DND-41 (cell line): ENCODE results near the gene RRP1.

Experiments
- EZH2 ChIP-seq: IDR thresholded peaks from 3 replicates; pipeline ENCODE4 v1.6.1; 2012; ENCODE audit warnings: borderline replicate concordance, low read depth, mild to moderate bottlenecking, moderate library complexity, low read length, inconsistent platforms; ENCODE audit not compliant: severe bottlenecking
- TF ChIP-seq, protein P1 (sequence below): IDR thresholded peaks from 2 replicates; pipeline ENCODE4 v1.5.1; 2012; ENCODE audit warnings: borderline replicate concordance, low read length, moderate library complexity, mild to moderate bottlenecking; ENCODE audit not compliant: poor library complexity, severe bottlenecking; ENCODE audit errors: extremely low read depth

DNA sequence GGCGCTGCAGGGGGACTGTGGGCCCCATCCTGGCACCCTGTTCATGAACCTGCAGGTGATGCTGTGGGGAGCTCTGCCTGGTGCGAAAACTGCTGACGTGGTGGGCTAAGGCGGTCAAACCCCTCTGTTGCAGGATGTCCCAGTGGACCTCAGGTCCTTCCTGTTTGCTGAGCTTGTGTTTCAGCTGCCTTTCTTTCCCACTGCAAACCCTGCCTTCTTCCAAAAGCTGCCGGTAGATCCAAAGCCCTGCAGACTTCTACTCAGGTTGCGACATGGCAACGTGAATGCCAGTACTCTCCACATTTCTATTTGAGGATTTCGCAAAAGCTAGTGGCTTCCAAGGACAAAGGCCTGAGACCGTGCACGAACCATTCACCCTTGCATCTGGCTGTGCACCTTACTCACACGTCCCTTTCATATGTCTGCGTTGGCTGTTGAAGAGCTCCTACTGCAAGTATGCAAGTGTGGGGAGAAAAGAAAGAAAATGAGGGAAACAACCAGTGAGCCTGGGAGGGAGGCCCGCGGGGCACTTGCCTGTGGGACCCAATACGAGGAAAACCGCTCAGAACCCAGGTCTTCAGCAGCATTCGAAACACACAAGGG, 6.2 kb upstream of the RRP1 start:
- TF ChIP-seq, protein P1, sequence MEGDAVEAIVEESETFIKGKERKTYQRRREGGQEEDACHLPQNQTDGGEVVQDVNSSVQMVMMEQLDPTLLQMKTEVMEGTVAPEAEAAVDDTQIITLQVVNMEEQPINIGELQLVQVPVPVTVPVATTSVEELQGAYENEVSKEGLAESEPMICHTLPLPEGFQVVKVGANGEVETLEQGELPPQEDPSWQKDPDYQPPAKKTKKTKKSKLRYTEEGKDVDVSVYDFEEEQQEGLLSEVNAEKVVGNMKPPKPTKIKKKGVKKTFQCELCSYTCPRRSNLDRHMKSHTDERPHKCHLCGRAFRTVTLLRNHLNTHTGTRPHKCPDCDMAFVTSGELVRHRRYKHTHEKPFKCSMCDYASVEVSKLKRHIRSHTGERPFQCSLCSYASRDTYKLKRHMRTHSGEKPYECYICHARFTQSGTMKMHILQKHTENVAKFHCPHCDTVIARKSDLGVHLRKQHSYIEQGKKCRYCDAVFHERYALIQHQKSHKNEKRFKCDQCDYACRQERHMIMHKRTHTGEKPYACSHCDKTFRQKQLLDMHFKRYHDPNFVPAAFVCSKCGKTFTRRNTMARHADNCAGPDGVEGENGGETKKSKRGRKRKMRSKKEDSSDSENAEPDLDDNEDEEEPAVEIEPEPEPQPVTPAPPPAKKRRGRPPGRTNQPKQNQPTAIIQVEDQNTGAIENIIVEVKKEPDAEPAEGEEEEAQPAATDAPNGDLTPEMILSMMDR: no peak
- no peak for TF ChIP-seq EZH2
